OCI-LY1 (cell line): Measurements from ENCODE around the gene CGAS.

ENCODE experiments used
- CTCF ChIP-seq: fragments of 200-600 bp; sonication (generic), shearing (Covaris generic); IDR thresholded peaks from 2 replicates; pipeline ENCODE4 v1.5.1; 2017; ENCODE audit warnings: mild to moderate bottlenecking, antibody characterized with exemption, low read length, moderate library complexity, mixed read lengths
- EZH2 ChIP-seq: fragments of 200-600 bp; sonication (generic), shearing (Covaris generic); IDR thresholded peaks from 2 replicates; pipeline ENCODE4 v1.8.0; 2017; ENCODE audit warnings: borderline replicate concordance, mixed run types, mild to moderate bottlenecking, antibody characterized with exemption, low read length, moderate library complexity, mixed read lengths

- no peak for TF ChIP-seq EZH2
- no peak for TF ChIP-seq CTCF
Measured at GRCh38 chr6:73400656-73401055, 51.4 kb downstream of the CGAS start.
